HepG2 (cell line): ENCODE data around the gene MAN1B1. TPM values are rescaled to one million over a fixed set of nuclear protein-coding genes. Genes with fewer than 3 reads are reported as not detected.

Experiments used
- CCDC6 ChIP-seq: sonication (generic); formaldehyde crosslinking; IDR thresholded peaks from 2 replicates; pipeline ENCODE4 v1.8.1; 2022; ENCODE audit warnings: mild to moderate bottlenecking, missing genetic modification reagents, moderate library complexity
- DR1 ChIP-seq: sonication (generic); formaldehyde crosslinking; IDR thresholded peaks from 2 replicates; pipeline ENCODE4 v1.8.0; 2021; ENCODE audit warnings: mild to moderate bottlenecking, missing genetic modification reagents, inconsistent platforms
- ELF1 ChIP-seq: sonication (generic); formaldehyde crosslinking; IDR thresholded peaks from 2 replicates; pipeline ENCODE4 v1.4.0; 2020; ENCODE audit warnings: missing genetic modification reagents
- ETS1 ChIP-seq: sonication (generic); formaldehyde crosslinking; IDR thresholded peaks from 2 replicates; pipeline ENCODE4 v1.4.0; 2020; ENCODE audit warnings: missing genetic modification reagents
- FOXA3 ChIP-seq: IDR thresholded peaks from 2 replicates; pipeline ENCODE4 v1.6.1; 2016; ENCODE audit warnings: missing genetic modification reagents, missing compliant biosample characterization
- FOXM1 ChIP-seq: sonication (generic); formaldehyde crosslinking; IDR thresholded peaks from 2 replicates; pipeline ENCODE4 v1.5.0; 2020; ENCODE audit warnings: missing genetic modification reagents
- HNRNPLL ChIP-seq: fragments of 200-400 bp; formaldehyde crosslinking; IDR thresholded peaks from 2 replicates; pipeline ENCODE4 v1.6.1; 2017; ENCODE audit warnings: mild to moderate bottlenecking, low read depth, low read length; ENCODE audit not compliant: poor library complexity, severe bottlenecking
- HOMEZ ChIP-seq: IDR thresholded peaks from 2 replicates; pipeline ENCODE4 v1.6.1; 2016; ENCODE audit warnings: low read depth
- HOXA3 ChIP-seq: sonication (generic); formaldehyde crosslinking; IDR thresholded peaks from 2 replicates; pipeline ENCODE4 v1.5.0; 2020; ENCODE audit warnings: missing genetic modification reagents
- ISL2 ChIP-seq: sonication (generic); formaldehyde crosslinking; IDR thresholded peaks from 2 replicates; pipeline ENCODE4 v1.5.0; 2020; ENCODE audit warnings: missing genetic modification reagents
- MAX ChIP-seq: IDR thresholded peaks from 2 replicates; pipeline ENCODE4 v1.6.1; 2012; ENCODE audit warnings: inconsistent platforms
- MEIS1 ChIP-seq: sonication (generic); formaldehyde crosslinking; IDR thresholded peaks from 2 replicates; pipeline ENCODE4 v1.9.0; 2021; ENCODE audit warnings: mild to moderate bottlenecking, missing genetic modification reagents, moderate library complexity, borderline replicate concordance
- MYPOP ChIP-seq: sonication (generic); formaldehyde crosslinking; IDR thresholded peaks from 2 replicates; pipeline ENCODE4 v1.8.1; 2023; ENCODE audit warnings: mild to moderate bottlenecking, moderate library complexity, missing genetic modification reagents
- PHF21A ChIP-seq: sonication (generic); formaldehyde crosslinking; IDR thresholded peaks from 2 replicates; pipeline ENCODE4 v1.5.0; 2020; ENCODE audit warnings: mild to moderate bottlenecking, missing genetic modification reagents
- RFX1 ChIP-seq: fragments of 450-650 bp; IDR thresholded peaks from 2 replicates; pipeline ENCODE4 v1.6.1; 2017
- RXRB ChIP-seq: IDR thresholded peaks from 2 replicates; pipeline ENCODE4 v1.6.1; 2016; ENCODE audit warnings: borderline replicate concordance, missing genetic modification reagents, missing compliant biosample characterization
- ZFAT ChIP-seq: sonication (generic); formaldehyde crosslinking; conservative IDR thresholded peaks from 2 replicates; pipeline ENCODE4 v1.8.1; 2023; ENCODE audit warnings: missing genetic modification reagents, inconsistent platforms
- ZFY ChIP-seq: sonication (generic); formaldehyde crosslinking; IDR thresholded peaks from 2 replicates; pipeline ENCODE4 v1.4.0; 2020; ENCODE audit warnings: missing genetic modification reagents
- ZNF891 ChIP-seq: sonication (generic); formaldehyde crosslinking; IDR thresholded peaks from 2 replicates; pipeline ENCODE4 v1.5.0; 2020; ENCODE audit warnings: mild to moderate bottlenecking, missing genetic modification reagents
- ZSCAN21 ChIP-seq: sonication (generic); formaldehyde crosslinking; IDR thresholded peaks from 2 replicates; pipeline ENCODE4 v1.8.0; 2022; ENCODE audit warnings: mild to moderate bottlenecking, missing genetic modification reagents, moderate library complexity, borderline replicate concordance
- ZSCAN9 ChIP-seq: IDR thresholded peaks from 2 replicates; pipeline ENCODE4 v1.6.1; 2016; ENCODE audit warnings: borderline replicate concordance
- polyA plus RNA-seq, 8 experiments: library from polyadenylated mRNA; depleted of rRNA in 3 of 8; stranded (reverse) in 7 of 8; unstranded in 1 of 8; fragments of >200 nt; fragmentation: Illumina TruSeq in 4 of 8; extraction: Trizol in 4 of 8; gene quantifications; 2 replicates each; pipeline versions ENCODE4 v1.2.1 to v1.2.3, GENCODE V29; 2011 to 2016; ENCODE audit warnings: low read depth in 4 of 8, missing spikeins in 1 of 8, mixed read lengths in 1 of 8; ENCODE audit not compliant: insufficient read depth in 1 of 8
- total RNA-seq, 5 experiments: library from RNA; depleted of rRNA; stranded (reverse); fragments of >200 nt; fragmentation: Illumina TruSeq; extraction: Trizol; gene quantifications; 2 replicates each; pipeline ENCODE4 v1.2.3, GENCODE V29; 2016; ENCODE audit warnings: low read depth in 1 of 5
- TF ChIP-seq, protein P1 (sequence below): sonication (generic); formaldehyde crosslinking; IDR thresholded peaks from 2 replicates; pipeline ENCODE4 v1.4.0; 2020; ENCODE audit warnings: missing genetic modification reagents, borderline replicate concordance
- TF ChIP-seq, protein P2 (sequence below): sonication (generic); formaldehyde crosslinking; IDR thresholded peaks from 2 replicates; pipeline ENCODE4 v1.4.0; 2020; ENCODE audit warnings: missing genetic modification reagents, low read depth, mild to moderate bottlenecking, borderline replicate concordance

Gene MAN1B1
- total and polyA plus RNA-seq, 2 of the 13 experiments (the other 11 are each of a cell fraction or from before 2014, with no cell fraction given): 48.9 to 59.5 TPM

DNA sequence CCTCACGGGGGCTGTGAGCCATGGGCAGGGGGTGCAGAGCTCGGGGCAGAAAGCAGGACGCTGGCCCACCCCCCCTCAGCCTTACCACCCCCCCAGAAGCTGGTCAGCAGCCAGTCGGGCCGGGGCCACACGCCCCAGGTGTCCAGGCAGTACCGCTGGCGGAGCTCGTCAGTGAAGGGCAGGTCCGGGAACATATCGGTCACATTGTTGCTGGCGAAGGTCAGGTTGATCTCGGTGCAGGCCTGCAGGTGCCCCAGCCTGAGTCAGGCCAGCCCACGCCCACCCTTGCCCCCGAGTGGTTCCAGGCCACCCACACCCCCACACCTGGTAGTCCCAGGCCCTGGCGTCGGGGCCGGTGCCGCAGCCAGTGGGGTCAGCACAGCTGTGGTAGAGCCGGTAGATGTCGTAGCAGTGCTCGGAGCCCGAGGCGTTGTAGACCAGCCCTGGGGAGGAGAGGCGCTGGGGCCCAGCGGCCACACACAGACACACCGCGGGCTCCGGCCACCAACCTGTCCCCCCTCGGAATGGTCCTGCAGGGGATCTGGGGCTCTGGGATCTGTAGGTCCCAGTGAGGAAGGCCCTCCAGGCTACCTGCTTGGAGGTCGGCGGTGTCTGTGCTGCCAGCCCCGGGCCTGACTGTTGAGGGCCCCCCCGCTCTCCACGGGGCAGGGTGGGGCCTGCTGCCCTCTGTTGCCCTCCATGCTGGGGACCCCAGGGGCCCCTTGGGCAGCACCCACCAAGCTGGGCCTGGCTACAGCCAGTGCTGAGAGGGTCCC is 25.2 kb downstream of the MAN1B1 start (continued):
- TF ChIP-seq ELF1 (no peak), MYPOP (CRISPR knock-in tag) (peak; percentile 58; the same call in 1 of the 2 replicates), DR1 (CRISPR knock-in tag) (no peak), HOMEZ (CRISPR knock-in tag) (0 out of 2 replicates have a peak, but pooled peaks have one; percentile 36), RFX1 (no peak), PHF21A (CRISPR knock-in tag) (0 out of 2 replicates have a peak, but pooled peaks have one; percentile 44), MAX (peak; percentile 52), ETS1 (CRISPR knock-in tag) (no peak), FOXA3 (no peak), CCDC6 (CRISPR knock-in tag) (0 out of 2 replicates have a peak, but pooled peaks have one; percentile 50), RXRB (no peak), ISL2 (CRISPR knock-in tag) (no peak), ZNF891 (CRISPR knock-in tag) (no peak), ZFAT (CRISPR knock-in tag) (no peak), HOXA3 (CRISPR knock-in tag) (0 out of 2 replicates have a peak, but pooled peaks have one; percentile 21), ZFY (peak; percentile 66), HNRNPLL (peak; percentile 75), MEIS1 (no peak; the same call in 1 of the 2 replicates), ZSCAN21 (CRISPR knock-in tag) (no peak), FOXM1 (CRISPR knock-in tag) (no peak), ZSCAN9 (no peak)
- TF ChIP-seq, protein P1, sequence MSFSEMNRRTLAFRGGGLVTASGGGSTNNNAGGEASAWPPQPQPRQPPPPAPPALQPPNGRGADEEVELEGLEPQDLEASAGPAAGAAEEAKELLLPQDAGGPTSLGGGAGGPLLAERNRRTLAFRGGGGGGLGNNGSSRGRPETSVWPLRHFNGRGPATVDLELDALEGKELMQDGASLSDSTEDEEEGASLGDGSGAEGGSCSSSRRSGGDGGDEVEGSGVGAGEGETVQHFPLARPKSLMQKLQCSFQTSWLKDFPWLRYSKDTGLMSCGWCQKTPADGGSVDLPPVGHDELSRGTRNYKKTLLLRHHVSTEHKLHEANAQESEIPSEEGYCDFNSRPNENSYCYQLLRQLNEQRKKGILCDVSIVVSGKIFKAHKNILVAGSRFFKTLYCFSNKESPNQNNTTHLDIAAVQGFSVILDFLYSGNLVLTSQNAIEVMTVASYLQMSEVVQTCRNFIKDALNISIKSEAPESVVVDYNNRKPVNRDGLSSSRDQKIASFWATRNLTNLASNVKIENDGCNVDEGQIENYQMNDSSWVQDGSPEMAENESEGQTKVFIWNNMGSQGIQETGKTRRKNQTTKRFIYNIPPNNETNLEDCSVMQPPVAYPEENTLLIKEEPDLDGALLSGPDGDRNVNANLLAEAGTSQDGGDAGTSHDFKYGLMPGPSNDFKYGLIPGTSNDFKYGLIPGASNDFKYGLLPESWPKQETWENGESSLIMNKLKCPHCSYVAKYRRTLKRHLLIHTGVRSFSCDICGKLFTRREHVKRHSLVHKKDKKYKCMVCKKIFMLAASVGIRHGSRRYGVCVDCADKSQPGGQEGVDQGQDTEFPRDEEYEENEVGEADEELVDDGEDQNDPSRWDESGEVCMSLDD (CRISPR knock-in tag): no peak
- TF ChIP-seq, protein P2, sequence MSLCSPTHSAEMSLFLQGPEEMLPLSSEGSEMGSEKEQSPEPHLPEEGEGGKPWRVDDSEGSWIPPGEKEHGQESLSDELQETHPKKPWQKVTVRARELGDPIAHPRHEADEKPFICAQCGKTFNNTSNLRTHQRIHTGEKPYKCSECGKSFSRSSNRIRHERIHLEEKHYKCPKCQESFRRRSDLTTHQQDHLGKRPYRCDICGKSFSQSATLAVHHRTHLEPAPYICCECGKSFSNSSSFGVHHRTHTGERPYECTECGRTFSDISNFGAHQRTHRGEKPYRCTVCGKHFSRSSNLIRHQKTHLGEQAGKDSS: 0 out of 2 replicates have a peak, but pooled peaks have one; percentile 49
